Left renal cortex interstitium (tissue), 4 donors: ENCODE data around the gene TRIM37. TPM values are rescaled to one million over a fixed set of nuclear protein-coding genes. Genes with fewer than 3 reads are reported as not detected.
A peak's percentile ranks its signal among the peaks of the same experiment; 100 is the strongest.
"Not testable (repeated sequence)": the region's sequence is repeated elsewhere in the genome, so short reads cannot be mapped to it uniquely, and the experiment has no call there.

Experiments used
- DNase-seq, 4 donors: peaks; one replicate each; pipeline ENCODE4 v3.0.0-alpha.2; 2013; ENCODE audit warnings: low read depth in 4 of 4, low spot score in 2 of 4, missing footprints in 1 of 4
- polyA plus RNA-seq, 4 donors: library from polyadenylated mRNA; unstranded; fragments of 120-200 nt; gene quantifications; one replicate each; pipeline ENCODE4 v1.2.1, GENCODE V29; 2013; ENCODE audit not compliant: insufficient read length in 4 of 4

TRIM37 gene
- polyA plus RNA-seq, 4 donors, result 24.5 to 28.9 (median 25.7) TPM

- no peak for DNase-seq
These were observed 4.9 kb upstream of the TRIM37 start for GRCh38 chr17:59111539-59111938.

- no peak for DNase-seq
These were observed 4.3 kb upstream of the TRIM37 start for GRCh38 chr17:59110973-59111372.

- DNase-seq, result no peak
These were observed 1.9 kb upstream of the TRIM37 start for GRCh38 chr17:59108400-59109102.

- no peak for DNase-seq
These were observed 608 bp upstream of the TRIM37 start for GRCh38 chr17:59107306-59107670.

GRCh38 chr17:59105852-59106462 is 723 bp downstream of the TRIM37 start:
- no peak for DNase-seq

GRCh38 chr17:59101178-59101577 is 5.5 kb downstream of the TRIM37 start:
- DNase-seq, result no peak

- no peak for DNase-seq
These were observed 8.8 kb downstream of the TRIM37 start for GRCh38 chr17:59097876-59098275.

GRCh38 chr17:59094861-59095530 is 11.7 kb downstream of the TRIM37 start:
- no peak for DNase-seq

- peak in 3 of 4 donors; percentile 51 to 77 (median 57) for DNase-seq
These were observed 12.9 kb downstream of the TRIM37 start for GRCh38 chr17:59093702-59094231.

- DNase-seq, result no peak
These were observed 13.5 kb downstream of the TRIM37 start for GRCh38 chr17:59093145-59093701.

- DNase-seq, result not testable (repeated sequence)
These were observed 16.1 kb downstream of the TRIM37 start for GRCh38 chr17:59090593-59090992.

- no peak for DNase-seq
These were observed 22.5 kb downstream of the TRIM37 start for GRCh38 chr17:59084154-59084553.

- no peak for DNase-seq
These were observed 32.2 kb downstream of the TRIM37 start for GRCh38 chr17:59074494-59074893.

- no peak for DNase-seq
These were observed 32.7 kb downstream of the TRIM37 start for GRCh38 chr17:59073972-59074371.

GRCh38 chr17:59069856-59070255 is 36.8 kb downstream of the TRIM37 start:
- no peak for DNase-seq

- no peak for DNase-seq
These were observed 38.9 kb downstream of the TRIM37 start for GRCh38 chr17:59067756-59068155.

GRCh38 chr17:59067340-59067739 is 39.3 kb downstream of the TRIM37 start:
- DNase-seq, result no peak

- no peak for DNase-seq
These were observed 44.2 kb downstream of the TRIM37 start for GRCh38 chr17:59062509-59062908.

GRCh38 chr17:59056857-59057256 is 49.8 kb downstream of the TRIM37 start:
- DNase-seq, result no peak

GRCh38 chr17:59049798-59050197 is 56.9 kb downstream of the TRIM37 start:
- DNase-seq, result no peak

- DNase-seq, result no peak
These were observed 59.1 kb downstream of the TRIM37 start for GRCh38 chr17:59047616-59048015.
